NCI-H345 treated with DMSO at 0.1 percent for 48 hours (cell line): Measurements from ENCODE around the gene ADAMTSL2.

Source experiments
- DNase-seq: peaks from one replicate; lab custom pipeline; 2025; ENCODE audit not compliant: unreplicated experiment; lab: John Stamatoyannopoulos, UW

ADAMTSL2 gene

GRCh38 chr9:133571896-133572595, 37.5 kb downstream of the ADAMTSL2 start:
- DNase-seq: no peak

- DNase-seq: no peak
These were observed 38.4 kb downstream of the ADAMTSL2 start for GRCh38 chr9:133572821-133573361.

- no peak for DNase-seq
These were observed 39.4 kb downstream of the ADAMTSL2 start for GRCh38 chr9:133573791-133574515.

- DNase-seq: no peak
These were observed 40.3 kb downstream of the ADAMTSL2 start for GRCh38 chr9:133574771-133575170.

GRCh38 chr9:133575186-133576030, 40.9 kb downstream of the ADAMTSL2 start:
- no peak for DNase-seq

- DNase-seq: peak; percentile 14
These were observed 41.7 kb downstream of the ADAMTSL2 start for GRCh38 chr9:133576031-133576874.

- DNase-seq: no peak
These were observed 42.6 kb downstream of the ADAMTSL2 start for GRCh38 chr9:133576875-133577736.

- no peak for DNase-seq
These were observed 43.2 kb downstream of the ADAMTSL2 start for GRCh38 chr9:133577737-133578112.

- no peak for DNase-seq
These were observed 44.3 kb downstream of the ADAMTSL2 start for GRCh38 chr9:133578524-133579441.

- DNase-seq: no peak
These were observed 45.3 kb downstream of the ADAMTSL2 start for GRCh38 chr9:133579601-133580418.

GRCh38 chr9:133580419-133580738, 45.9 kb downstream of the ADAMTSL2 start:
- no peak for DNase-seq

- no peak for DNase-seq
These were observed 46.5 kb downstream of the ADAMTSL2 start for GRCh38 chr9:133581011-133581410.

- DNase-seq: no peak
These were observed 47.2 kb downstream of the ADAMTSL2 start for GRCh38 chr9:133581513-133582343.

- DNase-seq: no peak
These were observed 48.1 kb downstream of the ADAMTSL2 start for GRCh38 chr9:133582501-133583045.

GRCh38 chr9:133583111-133583510, 48.6 kb downstream of the ADAMTSL2 start:
- DNase-seq: no peak

- no peak for DNase-seq
These were observed 49.1 kb downstream of the ADAMTSL2 start for GRCh38 chr9:133583586-133583985.

- no peak for DNase-seq
These were observed 49.7 kb downstream of the ADAMTSL2 start for GRCh38 chr9:133584167-133584558.
